GM23248 (cell line): ENCODE measurements around the gene ZDHHC1. TPM values are rescaled to one million over a fixed set of nuclear protein-coding genes. Genes with fewer than 3 reads are reported as not detected.

Source experiments
- DNase-seq: peaks from one replicate; pipeline ENCODE4 v3.0.0-alpha.2; 2015
- H2AFZ ChIP-seq: fragments of 200-600 bp; sonication (generic); 2 replicates; pipeline ENCODE4 v1.6.1; 2016; ENCODE audit warnings: antibody characterized with exemption
- H3F3A ChIP-seq: fragments of 200-600 bp; sonication (generic); 2 replicates; pipeline ENCODE4 v1.6.1; 2016; ENCODE audit warnings: mild to moderate bottlenecking, antibody characterized with exemption, mixed run types; ENCODE audit not compliant: insufficient read depth
- H3K27ac ChIP-seq: fragments of 200-600 bp; sonication (generic); 2 replicates; pipeline ENCODE4 v1.5.1; 2016; ENCODE audit warnings: mild to moderate bottlenecking
- H3K27me3 ChIP-seq: fragments of 200-600 bp; sonication (generic); replicated peaks from 2 replicates; pipeline ENCODE4 v1.6.1; 2016; ENCODE audit warnings: mild to moderate bottlenecking; ENCODE audit not compliant: insufficient read depth
- H3K36me3 ChIP-seq: fragments of 200-600 bp; sonication (generic); 2 replicates; pipeline ENCODE4 v1.6.1; 2016; ENCODE audit warnings: low read depth, mild to moderate bottlenecking
- H3K4me1 ChIP-seq: fragments of 200-600 bp; sonication (generic); 2 replicates; pipeline ENCODE4 v1.6.1; 2016; ENCODE audit warnings: mild to moderate bottlenecking; ENCODE audit not compliant: insufficient read depth
- H3K4me2 ChIP-seq: fragments of 200-600 bp; sonication (generic); one replicate; pipeline ENCODE4 v1.6.1; 2016; ENCODE audit warnings: mild to moderate bottlenecking; ENCODE audit not compliant: unreplicated experiment
- H3K4me3 ChIP-seq: fragments of 200-600 bp; sonication (generic); 2 replicates; pipeline ENCODE4 v1.5.1; 2016; ENCODE audit warnings: mild to moderate bottlenecking
- H3K79me2 ChIP-seq: fragments of 200-600 bp; sonication (generic); 2 replicates; pipeline ENCODE4 v1.6.1; 2016; ENCODE audit warnings: mild to moderate bottlenecking; ENCODE audit not compliant: insufficient read depth
- H3K9ac ChIP-seq: fragments of 200-600 bp; sonication (generic); 2 replicates; pipeline ENCODE4 v1.6.1; 2016; ENCODE audit warnings: mild to moderate bottlenecking
- H3K9me2 ChIP-seq: fragments of 200-600 bp; sonication (generic); 2 replicates; pipeline ENCODE4 v1.6.1; 2016; ENCODE audit warnings: mixed run types, mild to moderate bottlenecking, moderate library complexity; ENCODE audit not compliant: insufficient read depth
- H3K9me3 ChIP-seq: fragments of 200-600 bp; sonication (generic); one replicate; pipeline ENCODE4 v1.6.1; 2017; ENCODE audit warnings: low read depth
- H4K20me1 ChIP-seq: fragments of 200-600 bp; sonication (generic); 2 replicates; pipeline ENCODE4 v1.6.0; 2016; ENCODE audit not compliant: insufficient read depth
- EZH2 ChIP-seq: fragments of 200-600 bp; sonication (generic); IDR thresholded peaks from 2 replicates; pipeline ENCODE4 v1.6.1; 2018; ENCODE audit warnings: antibody characterized with exemption, mild to moderate bottlenecking; ENCODE audit not compliant: insufficient read depth, poor library complexity, severe bottlenecking
- EZH2phosphoT487 ChIP-seq: fragments of 200-600 bp; sonication (generic); IDR thresholded peaks from 2 replicates; pipeline ENCODE4 v1.6.1; 2018; ENCODE audit warnings: antibody characterized with exemption, moderate library complexity, mild to moderate bottlenecking, low read depth; ENCODE audit not compliant: insufficient read depth
- WGBS, 2 experiments: methylation state at CpG; one replicate each; pipeline ENCODE4 v1.1.6; 2015 to 2017; ENCODE audit warnings: low lambda C conversion rate in 2 of 2, low coverage in 1 of 2; ENCODE audit errors: missing lambda C conversion rate in 2 of 2; 5-methylcytosine and 5-hydroxymethylcytosine counted together
- in situ Hi-C: fragments of 300-500 bp; cut with MboI; formaldehyde crosslinking; loops from 2 replicates; pipeline ENCODE4 v1.15.0; 2020
- polyA plus RNA-seq: library from polyadenylated mRNA; unstranded; fragments of >200 nt; fragmentation: Nextera tagmentation; extraction: Ambion mirVana; gene quantifications from 2 replicates; pipeline ENCODE4 v1.2.1, GENCODE V29; 2016
- total RNA-seq: library from RNA; depleted of rRNA; stranded (reverse); fragments of >200 nt; shearing (Covaris generic); gene quantifications from 2 replicates; pipeline ENCODE4 v1.2.3, GENCODE V29; 2014

The ZDHHC1 gene
- total and polyA plus RNA-seq, 2 experiments from 2014 or later: 9.2 to 10.9 TPM

- in situ Hi-C loops: no loop called here
- no peak for TF ChIP-seq EZH2phosphoT487
- no peak for TF ChIP-seq EZH2
- no peak overlapping the region for H2AFZ ChIP-seq
- no peaks in the 10 kb centered on the region for H3K9me3 ChIP-seq
- no peaks in the 10 kb centered on the region for H4K20me1 ChIP-seq
- no peaks in the 10 kb centered on the region for H3K27me3 ChIP-seq
- H3K36me3 ChIP-seq: no peaks in the 10 kb centered on the region
- no peaks in the 10 kb centered on the region for H3K79me2 ChIP-seq
- no peaks in the 10 kb centered on the region for H3K4me1 ChIP-seq
- no peaks in the 10 kb centered on the region for H3F3A ChIP-seq
- no peak overlapping the region for H3K9ac ChIP-seq
- DNase-seq: no peak
- WGBS, 2 experiments: 89 to 92% methylated on average over 11 of the region's 11 CpGs
- H3K9me2 ChIP-seq: no peaks in the 10 kb centered on the region
- H3K4me2 ChIP-seq: no peak overlapping the region
- no peak overlapping the region for H3K4me3 ChIP-seq
- no peak overlapping the region for H3K27ac ChIP-seq
Observed at GRCh38 chr16:67390816-67391423, 25.4 kb downstream of the ZDHHC1 start.

DNA sequence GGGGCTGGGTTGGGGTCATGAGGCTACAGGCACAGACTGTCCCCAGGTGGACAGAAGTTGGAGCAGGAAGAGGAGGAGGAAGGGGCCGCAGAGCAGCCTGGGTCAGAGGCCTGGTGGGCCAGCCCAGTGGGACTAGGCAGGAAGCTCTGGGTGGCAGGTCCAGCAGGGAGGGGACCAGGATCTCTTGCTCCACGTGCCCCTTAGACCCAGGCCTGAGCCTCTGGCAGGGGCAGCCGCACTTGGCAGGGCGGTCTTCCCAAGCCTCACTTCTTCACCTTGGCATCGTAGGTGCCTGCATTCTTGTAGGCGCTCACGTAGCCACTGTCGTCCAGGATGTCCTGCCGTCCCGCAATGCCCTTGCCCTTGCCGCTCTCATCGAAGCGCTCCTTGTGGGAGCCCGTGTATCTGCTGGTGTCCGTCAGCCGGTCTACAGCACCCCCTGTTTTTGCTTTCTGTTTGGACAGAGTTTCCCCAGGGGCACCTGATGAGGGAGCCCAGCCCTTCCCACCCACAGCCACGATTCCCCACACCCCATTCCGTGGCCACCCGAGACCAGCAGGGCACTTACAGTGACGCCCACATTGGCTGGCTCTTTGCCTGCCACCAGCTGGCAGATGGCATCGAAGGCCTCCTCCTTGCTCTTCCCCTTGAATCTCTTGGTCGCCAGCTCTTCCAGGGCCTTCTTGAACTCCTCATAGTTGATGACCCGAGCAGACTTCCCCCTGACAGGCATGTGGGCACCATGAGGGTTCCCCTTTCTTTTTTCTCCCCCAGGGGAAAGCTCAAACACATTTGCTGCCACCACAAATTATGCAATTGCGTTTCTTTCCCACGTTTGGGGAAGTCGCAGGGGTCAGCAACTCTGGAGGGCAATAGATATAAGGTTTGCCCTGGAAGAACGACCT is 26.1 kb downstream of the ZDHHC1 start:
- WGBS, 2 experiments: 85 to 86% methylated on average over 26 to 27 of the region's 27 CpGs
- H3K4me1 ChIP-seq: 0 out of 2 replicates have a peak, but pooled peaks cover 2% of the 10 kb centered on the region
- no peaks in the 10 kb centered on the region for H3K9me3 ChIP-seq
- H3K79me2 ChIP-seq: no peaks in the 10 kb centered on the region
- no peaks in the 10 kb centered on the region for H3K36me3 ChIP-seq
- no peaks in the 10 kb centered on the region for H4K20me1 ChIP-seq
- H3F3A ChIP-seq: no peaks in the 10 kb centered on the region
- H3K9me2 ChIP-seq: no peaks in the 10 kb centered on the region
- H3K4me2 ChIP-seq: no peak overlapping the region
- H3K9ac ChIP-seq: no peak overlapping the region
- no peak for TF ChIP-seq EZH2phosphoT487
- TF ChIP-seq EZH2: no peak
- H3K4me3 ChIP-seq: no peak overlapping the region
- in situ Hi-C loops: no loop called here
- H3K27me3 ChIP-seq: no peaks in the 10 kb centered on the region
- H3K27ac ChIP-seq: no peak overlapping the region
- DNase-seq: no peak
- H2AFZ ChIP-seq: no peak overlapping the region

- Histone ChIP-seq H3K27ac (no peak overlapping the region), H3K79me2 (no peaks in the 10 kb centered on the region), H3K9me3 (no peaks in the 10 kb centered on the region), H3K4me2 (no peak overlapping the region), H3K9ac (no peak overlapping the region), H3F3A (no peaks in the 10 kb centered on the region), H3K36me3 (no peaks in the 10 kb centered on the region), H3K4me3 (no peak overlapping the region), H4K20me1 (no peaks in the 10 kb centered on the region), H3K9me2 (no peaks in the 10 kb centered on the region), H3K27me3 (no peaks in the 10 kb centered on the region), H3K4me1 (0 out of 2 replicates have a peak, but pooled peaks cover 7% of the 10 kb centered on the region), H2AFZ (no peak overlapping the region)
- in situ Hi-C loops: no loop called here
- DNase-seq: no peak
- no peak for TF ChIP-seq EZH2phosphoT487
- TF ChIP-seq EZH2: no peak
- 86 to 100% methylated on average over 2 of the region's 2 CpGs for WGBS, 2 experiments
Observed at GRCh38 chr16:67388591-67388990, 27.7 kb downstream of the ZDHHC1 start.

- Histone ChIP-seq H4K20me1 (no peaks in the 10 kb centered on the region), H3K27me3 (no peaks in the 10 kb centered on the region), H3K9me2 (no peaks in the 10 kb centered on the region), H3F3A (no peaks in the 10 kb centered on the region), H3K4me3 (no peak overlapping the region), H2AFZ (no peak overlapping the region), H3K9ac (no peak overlapping the region), H3K79me2 (no peaks in the 10 kb centered on the region), H3K4me2 (no peak overlapping the region), H3K36me3 (no peaks in the 10 kb centered on the region), H3K4me1 (0 out of 2 replicates have a peak, but pooled peaks cover 7% of the 10 kb centered on the region), H3K27ac (no peak overlapping the region), H3K9me3 (no peaks in the 10 kb centered on the region)
- in situ Hi-C loops: no loop called here
- no peak for DNase-seq
- no peak for TF ChIP-seq EZH2phosphoT487
- TF ChIP-seq EZH2: no peak
- WGBS, 2 experiments: 86% methylated on average over 8 of the region's 8 CpGs
Observed at GRCh38 chr16:67388191-67388590, 28.1 kb downstream of the ZDHHC1 start.
